ENCODE results near the gene KRTAP12-4.

- no peak for TF ChIP-seq CTCF (IDR thresholded peaks at IDR 0.05)
- TF ChIP-seq EP300 (IDR thresholded peaks at IDR 0.05), result no peak
These were observed 41.2 kb upstream of the KRTAP12-4 start for GRCh38 chr21:44695641-44696040.

All from suprapubic skin (tissue), 3 donors.